CD14-positive monocyte (primary cell): ENCODE results near the gene SINHCAF. TPM values are rescaled to one million over a fixed set of nuclear protein-coding genes. Genes with fewer than 3 reads are reported as not detected.
A peak's percentile ranks its signal among the peaks of the same experiment; 100 is the strongest.

ENCODE experiments used
- DNase-seq, 3 donors: peaks; one replicate each; pipeline ENCODE4 v3.0.0-alpha.2; 2011 to 2022
- H2AFZ ChIP-seq: 2 replicates; pipeline ENCODE4 v1.6.0; 2012; ENCODE audit warnings: mild to moderate bottlenecking, low read depth, low read length, inconsistent platforms; ENCODE audit not compliant: insufficient read depth, poor library complexity, severe bottlenecking
- H3K27ac ChIP-seq, 2 donors: 1 replicate in 1 of 2; 2 replicates in 1 of 2; pipeline ENCODE4 v1.5.1; 2012 to 2013; ENCODE audit warnings: low read length in 2 of 2, control low read depth in 1 of 2, inconsistent platforms in 1 of 2, low read depth in 1 of 2, mild to moderate bottlenecking in 1 of 2
- H3K27me3 ChIP-seq, 2 donors: one replicate each; pipeline versions ENCODE4 v1.6.0 to v1.6.1; 2011 to 2013; ENCODE audit warnings: low read length in 2 of 2; ENCODE audit not compliant: control insufficient read depth in 2 of 2, insufficient read depth in 2 of 2
- H3K36me3 ChIP-seq, 2 donors: replicated peaks in 1 of 2; 1 replicate in 1 of 2; 2 replicates in 1 of 2; pipeline versions ENCODE4 v1.5.1 to v1.6.1; 2012 to 2013; ENCODE audit warnings: low read length in 2 of 2, control low read depth in 1 of 2, inconsistent platforms in 1 of 2, mild to moderate bottlenecking in 1 of 2; ENCODE audit not compliant: insufficient read depth in 2 of 2, control insufficient read depth in 1 of 2
- H3K4me1 ChIP-seq, 2 donors: 1 replicate in 1 of 2; 2 replicates in 1 of 2; pipeline versions ENCODE4 v1.5.1 to v1.6.1; 2012 to 2013; ENCODE audit warnings: low read length in 2 of 2, control low read depth in 1 of 2, inconsistent platforms in 1 of 2, mild to moderate bottlenecking in 1 of 2, moderate library complexity in 1 of 2; ENCODE audit not compliant: insufficient read depth in 2 of 2, control insufficient read depth in 1 of 2
- H3K4me2 ChIP-seq: replicated peaks from 2 replicates; pipeline ENCODE3; 2012; ENCODE audit warnings: low read length, moderate library complexity, mild to moderate bottlenecking; ENCODE audit not compliant: poor library complexity, severe bottlenecking; ENCODE audit errors: extremely low read depth
- H3K4me3 ChIP-seq, 3 experiments: fragments of 200-600 bp in 1 of 3; sonication (generic) in 1 of 3; replicated peaks in 1 of 3; 1 replicate in 2 of 3; 2 replicates in 1 of 3; pipeline ENCODE4 v1.5.1; 2011 to 2013; ENCODE audit warnings: low read length in 3 of 3, mild to moderate bottlenecking in 3 of 3, control low read depth in 2 of 3, low read depth in 2 of 3, inconsistent platforms in 1 of 3, moderate library complexity in 1 of 3
- H3K79me2 ChIP-seq: 2 replicates; pipeline ENCODE4 v1.6.0; 2012; ENCODE audit warnings: mild to moderate bottlenecking, control low read depth, inconsistent platforms, low read length, moderate library complexity; ENCODE audit not compliant: insufficient read depth
- H3K9ac ChIP-seq: 2 replicates; pipeline ENCODE4 v1.6.0; 2017; ENCODE audit warnings: low read length, mild to moderate bottlenecking; ENCODE audit not compliant: insufficient read depth, poor library complexity, severe bottlenecking
- H3K9me3 ChIP-seq, 2 donors: replicated peaks in 1 of 2; 1 replicate in 1 of 2; 2 replicates in 1 of 2; pipeline versions ENCODE4 v1.5.1 to v1.6.1; 2012 to 2013; ENCODE audit warnings: low read length in 2 of 2, control low read depth in 1 of 2; ENCODE audit not compliant: control insufficient read depth in 1 of 2, insufficient read depth in 1 of 2
- H4K20me1 ChIP-seq: 2 replicates; pipeline ENCODE4 v1.6.0; 2012; ENCODE audit warnings: mild to moderate bottlenecking, low read length, control low read depth, moderate library complexity; ENCODE audit not compliant: insufficient read depth
- H3K27ac Mint-ChIP-seq, 7 donors: one replicate each; pipeline ENCODE4 v1.8.0; 2020; ENCODE audit warnings: mild to moderate bottlenecking in 7 of 7, mixed read lengths in 7 of 7, moderate library complexity in 6 of 7, inconsistent platforms in 2 of 7
- H3K27me3 Mint-ChIP-seq, 3 donors: one replicate each; pipeline ENCODE4 v1.8.0; 2021 to 2022; ENCODE audit warnings: low read depth in 3 of 3, mild to moderate bottlenecking in 3 of 3, mixed read lengths in 3 of 3, moderate library complexity in 3 of 3, inconsistent platforms in 1 of 3
- H3K36me3 Mint-ChIP-seq, 2 donors: one replicate each; pipeline ENCODE4 v1.8.0; 2020; ENCODE audit warnings: mixed read lengths in 2 of 2, inconsistent platforms in 1 of 2, mild to moderate bottlenecking in 1 of 2
- H3K4me1 Mint-ChIP-seq: one replicate; pipeline ENCODE4 v1.8.0; 2020; ENCODE audit warnings: mild to moderate bottlenecking, mixed read lengths
- H3K4me3 Mint-ChIP-seq, 2 donors: one replicate each; pipeline ENCODE4 v1.8.0; 2020; ENCODE audit warnings: mild to moderate bottlenecking in 2 of 2, mixed read lengths in 2 of 2, moderate library complexity in 1 of 2
- H3K9me3 Mint-ChIP-seq, 7 donors: one replicate each; pipeline ENCODE4 v1.8.0; 2020 to 2022; ENCODE audit warnings: mixed read lengths in 7 of 7, mild to moderate bottlenecking in 6 of 7, moderate library complexity in 6 of 7, inconsistent platforms in 2 of 7
- CTCF ChIP-seq: fragments of 200-600 bp; IDR thresholded peaks from one replicate; pipeline ENCODE4 v1.8.0; 2022; ENCODE audit warnings: antibody characterized with exemption, mild to moderate bottlenecking
- WGBS: methylation state at CpG from one replicate; pipeline ENCODE4 v1.1.5; 2013; ENCODE audit warnings: missing lambda C conversion rate; ENCODE audit not compliant: insufficient coverage; 5-methylcytosine and 5-hydroxymethylcytosine counted together
- intact Hi-C, 2 donors: fragments of 100-400 bp; cut with micrococcal nuclease; formaldehyde crosslinking; loops; one replicate each; pipeline versions ENCODE4 v1.15.0 to v1.15.1; 2023
- polyA plus RNA-seq, 3 donors: library from polyadenylated mRNA; depleted of rRNA in 1 of 3; unstranded in 2 of 3; stranded (reverse) in 1 of 3; fragments of 300-500 nt in 2 of 3; fragments of >200 nt in 1 of 3; fragmentation: Illumina TruSeq in 2 of 3; gene quantifications; 1 replicate in 2 of 3; 2 replicates in 1 of 3; pipeline ENCODE4 v1.2.3, GENCODE V29; 2012 to 2021

Gene SINHCAF
- polyA plus RNA-seq, 3 donors, result 14.2 to 20.2 (median 20.1) TPM

GRCh38 chr12:31306866-31307265 lies 19.1 kb downstream of the SINHCAF start:
- Histone ChIP-seq H3K36me3 (peaks cover 17 to 38% of the 10 kb centered on the region in 2 donors), H2AFZ (no peak overlapping the region), H3K9me3 (no peaks in the 10 kb centered on the region), H3K4me1 (no peaks in the 10 kb centered on the region), H3K4me3 (no peak overlapping the region), H3K27me3 (no peaks in the 10 kb centered on the region), H4K20me1 (peaks cover 83% of the 10 kb centered on the region), H3K9ac (no peak overlapping the region), H3K27ac (no peak overlapping the region), H3K79me2 (peaks cover 100% of the 10 kb centered on the region), H3K4me2 (no peak overlapping the region)
- intact Hi-C loops, result no loop called here
- no peak overlapping the region for H3K27ac Mint-ChIP-seq
- no peak for DNase-seq
- no peaks in the 10 kb centered on the region for H3K4me1 Mint-ChIP-seq
- H3K27me3 Mint-ChIP-seq, result no peaks in the 10 kb centered on the region
- no peak overlapping the region for H3K4me3 Mint-ChIP-seq
- peaks cover 33 to 37% of the 10 kb centered on the region in 2 donors for H3K36me3 Mint-ChIP-seq
- no peak for TF ChIP-seq CTCF
- no peaks in the 10 kb centered on the region for H3K9me3 Mint-ChIP-seq
- WGBS, result no CpG with 5 or more reads among the region's 1 CpG

GRCh38 chr12:31303466-31303865 lies 22.5 kb downstream of the SINHCAF start:
- Histone ChIP-seq H3K27ac (peak overlapping the region in 1 of 2 donors; percentile 0), H3K4me3 (no peak overlapping the region), H3K36me3 (peaks cover 17 to 54% of the 10 kb centered on the region in 2 donors), H3K79me2 (peaks cover 100% of the 10 kb centered on the region), H3K9me3 (no peaks in the 10 kb centered on the region), H3K9ac (no peak overlapping the region), H2AFZ (no peak overlapping the region), H3K27me3 (no peaks in the 10 kb centered on the region), H4K20me1 (peaks cover 80% of the 10 kb centered on the region), H3K4me2 (no peak overlapping the region), H3K4me1 (peaks cover 4 to 13% of the 10 kb centered on the region in 2 donors)
- peaks cover 6% of the 10 kb centered on the region for H3K4me1 Mint-ChIP-seq
- H3K27me3 Mint-ChIP-seq, result no peaks in the 10 kb centered on the region
- no peak for DNase-seq
- WGBS, result 93% methylated on average over 3 of the region's 5 CpGs
- H3K27ac Mint-ChIP-seq, result peak overlapping the region in 2 of 7 donors; percentile 60 to 63
- no peaks in the 10 kb centered on the region for H3K9me3 Mint-ChIP-seq
- intact Hi-C loops, result no loop called here
- no peak for TF ChIP-seq CTCF
- H3K36me3 Mint-ChIP-seq, result peaks cover 33 to 39% of the 10 kb centered on the region in 2 donors
- H3K4me3 Mint-ChIP-seq, result no peak overlapping the region
